NB4 (cell line): Measurements from ENCODE around the gene RPL27A.

ENCODE experiments used
- DNase-seq: peaks from one replicate; pipeline ENCODE4 v3.0.0; 2010; ENCODE audit warnings: low read depth
- H3K4me3 ChIP-seq: one replicate; pipeline ENCODE4 v1.5.1; 2011; ENCODE audit warnings: mild to moderate bottlenecking, low read depth, low read length, moderate library complexity
- CTCF ChIP-seq: IDR thresholded peaks from one replicate; pipeline ENCODE4 v1.5.1; 2012; ENCODE audit warnings: low read depth, low read length
- MAX ChIP-seq: IDR thresholded peaks from 2 replicates; pipeline ENCODE4 v1.6.1; 2011; ENCODE audit warnings: low read depth, low read length
- MYC ChIP-seq: IDR thresholded peaks from 2 replicates; pipeline ENCODE4 v1.6.1; 2011; ENCODE audit warnings: low read depth, low read length
- POLR2A ChIP-seq: IDR thresholded peaks from 2 replicates; pipeline ENCODE4 v1.6.1; 2011; ENCODE audit warnings: mild to moderate bottlenecking; ENCODE audit not compliant: insufficient read length; ENCODE audit errors: extremely low read depth

Gene RPL27A

GRCh38 chr11:8682303-8683114 is at the start of gene RPL27A, which contains the start of gene TRIM66:
Gene RPL27A, plus strand, starts transcription at chr11:8682792. Its CDS starts 22 bp downstream, at chr11:8682814.
Gene TRIM66, minus strand, starts transcription at chr11:8682665. Its CDS starts 10,391 bp downstream, at chr11:8672274.
- DNase-seq: peak; percentile 95
- peak within 1 kb of the TSS; percentile 98 for H3K4me3 ChIP-seq
- TF ChIP-seq MAX (peak; percentile 69), MYC (peak; percentile 90), CTCF (no peak), POLR2A (peak; percentile 99)

GRCh38 chr11:8634498-8634897 is 48.1 kb upstream of the RPL27A start:
- DNase-seq: no peak
- TF ChIP-seq MAX (no peak), MYC (no peak), POLR2A (no peak), CTCF (no peak)
- no peak overlapping the region for H3K4me3 ChIP-seq

- no peak for TF ChIP-seq POLR2A
- no peak for TF ChIP-seq MAX
- no peak for TF ChIP-seq CTCF
- no peak for TF ChIP-seq MYC
- no peak overlapping the region for H3K4me3 ChIP-seq
- no peak for DNase-seq
These were observed 46.5 kb upstream of the RPL27A start for GRCh38 chr11:8636127-8636526.

- H3K4me3 ChIP-seq: no peak overlapping the region
- TF ChIP-seq POLR2A: no peak
- no peak for TF ChIP-seq MYC
- DNase-seq: peak; percentile 38
These were observed 44.3 kb upstream of the RPL27A start for GRCh38 chr11:8638300-8638699.

- DNase-seq: no peak
- TF ChIP-seq MYC (no peak), POLR2A (no peak), MAX (no peak), CTCF (no peak)
- H3K4me3 ChIP-seq: no peak overlapping the region
These were observed 42.9 kb upstream of the RPL27A start for GRCh38 chr11:8639655-8640054.

GRCh38 chr11:8640267-8640906 is 42.2 kb upstream of the RPL27A start:
- TF ChIP-seq MAX: no peak
- no peak for TF ChIP-seq POLR2A
- no peak for TF ChIP-seq MYC
- no peak for TF ChIP-seq CTCF
- DNase-seq: no peak
- H3K4me3 ChIP-seq: no peak overlapping the region
